ENCODE results near the gene DSP. TPM values are rescaled to one million over a fixed set of nuclear protein-coding genes. Genes with fewer than 3 reads are reported as not detected.

Gene DSP
- total and polyA plus RNA-seq, 2 of the 13 experiments (the other 11 are each of a cell fraction or from before 2014, with no cell fraction given), result 89.8 to 117 TPM

GRCh38 chr6:7541175-7542064 lies at the start of gene DSP (continued):
- TF ChIP-seq ZNF431 (CRISPR knock-in tag; IDR thresholded peaks at IDR 0.05; ENCODE audit: borderline replicate concordance, low read depth) (peak; percentile 36), ZNF616 (CRISPR knock-in tag; IDR thresholded peaks at IDR 0.05; ENCODE audit: low read depth) (peak; percentile 79), TSC22D2 (CRISPR knock-in tag; IDR thresholded peaks at IDR 0.05; ENCODE audit: borderline replicate concordance) (peak; percentile 78; the same call in 1 of the 2 replicates), TOPORS (CRISPR knock-in tag; IDR thresholded peaks at IDR 0.05) (no peak; the same call in 1 of the 2 replicates), ZNF503 (CRISPR knock-in tag; IDR thresholded peaks at IDR 0.05) (peak; percentile 98), TFDP1 (CRISPR knock-in tag; IDR thresholded peaks at IDR 0.05; ENCODE audit: borderline replicate concordance) (no peak; the same call in 1 of the 2 replicates), ZNF446 (CRISPR knock-in tag; IDR thresholded peaks at IDR 0.05) (peak; percentile 79; the same call in 1 of the 2 replicates), KDM5A (IDR thresholded peaks at IDR 0.05; ENCODE audit: borderline replicate concordance, low read length) (peak; percentile 42; the same call in 1 of the 2 replicates), ZFP36L1 (CRISPR knock-in tag; IDR thresholded peaks at IDR 0.05) (peak; percentile 22; the same call in 1 of the 2 replicates), JUND (CRISPR knock-in tag; IDR thresholded peaks at IDR 0.05) (peak; percentile 22; the same call in 1 of the 2 replicates)
- TF ChIP-seq, protein P1, sequence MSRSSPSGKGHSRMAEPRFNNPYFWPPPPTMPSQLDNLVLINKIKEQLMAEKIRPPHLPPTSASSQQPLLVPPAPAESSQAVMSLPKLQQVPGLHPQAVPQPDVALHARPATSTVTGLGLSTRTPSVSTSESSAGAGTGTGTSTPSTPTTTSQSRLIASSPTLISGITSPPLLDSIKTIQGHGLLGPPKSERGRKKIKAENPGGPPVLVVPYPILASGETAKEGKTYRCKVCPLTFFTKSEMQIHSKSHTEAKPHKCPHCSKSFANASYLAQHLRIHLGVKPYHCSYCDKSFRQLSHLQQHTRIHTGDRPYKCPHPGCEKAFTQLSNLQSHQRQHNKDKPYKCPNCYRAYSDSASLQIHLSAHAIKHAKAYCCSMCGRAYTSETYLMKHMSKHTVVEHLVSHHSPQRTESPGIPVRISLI (CRISPR knock-in tag; IDR thresholded peaks at IDR 0.05; ENCODE audit: borderline replicate concordance), result peak; percentile 45; the same call in 1 of the 2 replicates
- TF ChIP-seq, protein P2, sequence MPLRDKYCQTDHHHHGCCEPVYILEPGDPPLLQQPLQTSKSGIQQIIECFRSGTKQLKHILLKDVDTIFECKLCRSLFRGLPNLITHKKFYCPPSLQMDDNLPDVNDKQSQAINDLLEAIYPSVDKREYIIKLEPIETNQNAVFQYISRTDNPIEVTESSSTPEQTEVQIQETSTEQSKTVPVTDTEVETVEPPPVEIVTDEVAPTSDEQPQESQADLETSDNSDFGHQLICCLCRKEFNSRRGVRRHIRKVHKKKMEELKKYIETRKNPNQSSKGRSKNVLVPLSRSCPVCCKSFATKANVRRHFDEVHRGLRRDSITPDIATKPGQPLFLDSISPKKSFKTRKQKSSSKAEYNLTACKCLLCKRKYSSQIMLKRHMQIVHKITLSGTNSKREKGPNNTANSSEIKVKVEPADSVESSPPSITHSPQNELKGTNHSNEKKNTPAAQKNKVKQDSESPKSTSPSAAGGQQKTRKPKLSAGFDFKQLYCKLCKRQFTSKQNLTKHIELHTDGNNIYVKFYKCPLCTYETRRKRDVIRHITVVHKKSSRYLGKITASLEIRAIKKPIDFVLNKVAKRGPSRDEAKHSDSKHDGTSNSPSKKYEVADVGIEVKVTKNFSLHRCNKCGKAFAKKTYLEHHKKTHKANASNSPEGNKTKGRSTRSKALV (CRISPR knock-in tag; IDR thresholded peaks at IDR 0.05), result peak; percentile 90
- TF ChIP-seq, protein P3, sequence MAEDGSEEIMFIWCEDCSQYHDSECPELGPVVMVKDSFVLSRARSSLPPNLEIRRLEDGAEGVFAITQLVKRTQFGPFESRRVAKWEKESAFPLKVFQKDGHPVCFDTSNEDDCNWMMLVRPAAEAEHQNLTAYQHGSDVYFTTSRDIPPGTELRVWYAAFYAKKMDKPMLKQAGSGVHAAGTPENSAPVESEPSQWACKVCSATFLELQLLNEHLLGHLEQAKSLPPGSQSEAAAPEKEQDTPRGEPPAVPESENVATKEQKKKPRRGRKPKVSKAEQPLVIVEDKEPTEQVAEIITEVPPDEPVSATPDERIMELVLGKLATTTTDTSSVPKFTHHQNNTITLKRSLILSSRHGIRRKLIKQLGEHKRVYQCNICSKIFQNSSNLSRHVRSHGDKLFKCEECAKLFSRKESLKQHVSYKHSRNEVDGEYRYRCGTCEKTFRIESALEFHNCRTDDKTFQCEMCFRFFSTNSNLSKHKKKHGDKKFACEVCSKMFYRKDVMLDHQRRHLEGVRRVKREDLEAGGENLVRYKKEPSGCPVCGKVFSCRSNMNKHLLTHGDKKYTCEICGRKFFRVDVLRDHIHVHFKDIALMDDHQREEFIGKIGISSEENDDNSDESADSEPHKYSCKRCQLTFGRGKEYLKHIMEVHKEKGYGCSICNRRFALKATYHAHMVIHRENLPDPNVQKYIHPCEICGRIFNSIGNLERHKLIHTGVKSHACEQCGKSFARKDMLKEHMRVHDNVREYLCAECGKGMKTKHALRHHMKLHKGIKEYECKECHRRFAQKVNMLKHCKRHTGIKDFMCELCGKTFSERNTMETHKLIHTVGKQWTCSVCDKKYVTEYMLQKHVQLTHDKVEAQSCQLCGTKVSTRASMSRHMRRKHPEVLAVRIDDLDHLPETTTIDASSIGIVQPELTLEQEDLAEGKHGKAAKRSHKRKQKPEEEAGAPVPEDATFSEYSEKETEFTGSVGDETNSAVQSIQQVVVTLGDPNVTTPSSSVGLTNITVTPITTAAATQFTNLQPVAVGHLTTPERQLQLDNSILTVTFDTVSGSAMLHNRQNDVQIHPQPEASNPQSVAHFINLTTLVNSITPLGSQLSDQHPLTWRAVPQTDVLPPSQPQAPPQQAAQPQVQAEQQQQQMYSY (CRISPR knock-in tag; IDR thresholded peaks at IDR 0.05), result peak; percentile 96
- TF ChIP-seq, protein P4, sequence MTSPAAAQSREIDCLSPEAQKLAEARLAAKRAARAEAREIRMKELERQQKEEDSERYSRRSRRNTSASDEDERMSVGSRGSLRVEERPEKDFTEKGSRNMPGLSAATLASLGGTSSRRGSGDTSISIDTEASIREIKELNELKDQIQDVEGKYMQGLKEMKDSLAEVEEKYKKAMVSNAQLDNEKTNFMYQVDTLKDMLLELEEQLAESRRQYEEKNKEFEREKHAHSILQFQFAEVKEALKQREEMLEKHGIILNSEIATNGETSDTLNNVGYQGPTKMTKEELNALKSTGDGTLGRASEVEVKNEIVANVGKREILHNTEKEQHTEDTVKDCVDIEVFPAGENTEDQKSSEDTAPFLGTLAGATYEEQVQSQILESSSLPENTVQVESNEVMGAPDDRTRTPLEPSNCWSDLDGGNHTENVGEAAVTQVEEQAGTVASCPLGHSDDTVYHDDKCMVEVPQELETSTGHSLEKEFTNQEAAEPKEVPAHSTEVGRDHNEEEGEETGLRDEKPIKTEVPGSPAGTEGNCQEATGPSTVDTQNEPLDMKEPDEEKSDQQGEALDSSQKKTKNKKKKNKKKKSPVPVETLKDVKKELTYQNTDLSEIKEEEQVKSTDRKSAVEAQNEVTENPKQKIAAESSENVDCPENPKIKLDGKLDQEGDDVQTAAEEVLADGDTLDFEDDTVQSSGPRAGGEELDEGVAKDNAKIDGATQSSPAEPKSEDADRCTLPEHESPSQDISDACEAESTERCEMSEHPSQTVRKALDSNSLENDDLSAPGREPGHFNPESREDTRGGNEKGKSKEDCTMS (CRISPR knock-in tag; conservative IDR thresholded peaks at IDR 0.05), result no peak
